Chondrocyte (in vitro differentiated cells): Measurements from ENCODE around the gene ADAM23. TPM values are rescaled to one million over a fixed set of nuclear protein-coding genes. Genes with fewer than 3 reads are reported as not detected.

Source experiments
- DNase-seq: peaks from one replicate; pipeline ENCODE4 v3.0.0; 2021; ENCODE audit warnings: mixed read lengths, low spot score
- H3K27ac Mint-ChIP-seq: one replicate; pipeline ENCODE4 v1.8.0; 2021; ENCODE audit warnings: mild to moderate bottlenecking, moderate library complexity, mixed read lengths; ENCODE audit not compliant: unreplicated experiment
- H3K27me3 Mint-ChIP-seq: 2 replicates; pipeline ENCODE4 v1.8.0; 2021; ENCODE audit warnings: low read depth, mixed read lengths
- H3K36me3 Mint-ChIP-seq: 2 replicates; pipeline ENCODE4 v1.8.0; 2021; ENCODE audit warnings: low read depth, mixed read lengths
- H3K4me1 Mint-ChIP-seq: 2 replicates; pipeline ENCODE4 v1.8.0; 2021; ENCODE audit warnings: low read depth, mild to moderate bottlenecking, mixed read lengths
- H3K4me3 Mint-ChIP-seq: one replicate; pipeline ENCODE4 v1.8.0; 2021; ENCODE audit warnings: mild to moderate bottlenecking, moderate library complexity, mixed read lengths; ENCODE audit not compliant: unreplicated experiment
- H3K9me3 Mint-ChIP-seq: 2 replicates; pipeline ENCODE4 v1.8.0; 2021; ENCODE audit warnings: low read depth, mixed read lengths
- CTCF ChIP-seq: fragments of 200-600 bp; sonication (generic); IDR thresholded peaks from 2 replicates; pipeline ENCODE4 v1.5.0; 2021; ENCODE audit warnings: antibody characterized with exemption, mild to moderate bottlenecking, moderate library complexity
- total RNA-seq: library from RNA; stranded (reverse); gene quantifications from 3 replicates; pipeline ENCODE4 v1.2.1, GENCODE V29; 2021

The ADAM23 gene
- total RNA-seq, 1 donor from 2014 or later = 22.7 TPM

GRCh38 chr2:206573793-206574192, 130.5 kb downstream of the ADAM23 start:
- H3K9me3 Mint-ChIP-seq = peaks cover 3% of the 10 kb centered on the region
- no peaks in the 10 kb centered on the region for H3K27me3 Mint-ChIP-seq
- H3K4me1 Mint-ChIP-seq = no peaks in the 10 kb centered on the region
- H3K27ac Mint-ChIP-seq = no peak overlapping the region
- H3K36me3 Mint-ChIP-seq = no peaks in the 10 kb centered on the region
- TF ChIP-seq CTCF = no peak
- no peak overlapping the region for H3K4me3 Mint-ChIP-seq
- no peak for DNase-seq

- TF ChIP-seq CTCF = no peak
- H3K27me3 Mint-ChIP-seq = no peaks in the 10 kb centered on the region
- no peaks in the 10 kb centered on the region for H3K4me1 Mint-ChIP-seq
- H3K27ac Mint-ChIP-seq = no peak overlapping the region
- no peak overlapping the region for H3K4me3 Mint-ChIP-seq
- H3K36me3 Mint-ChIP-seq = peaks cover 7% of the 10 kb centered on the region
- H3K9me3 Mint-ChIP-seq = peaks cover 4% of the 10 kb centered on the region
- no peak for DNase-seq
Observed at GRCh38 chr2:206584323-206585116, 141.2 kb downstream of the ADAM23 start.

DNA sequence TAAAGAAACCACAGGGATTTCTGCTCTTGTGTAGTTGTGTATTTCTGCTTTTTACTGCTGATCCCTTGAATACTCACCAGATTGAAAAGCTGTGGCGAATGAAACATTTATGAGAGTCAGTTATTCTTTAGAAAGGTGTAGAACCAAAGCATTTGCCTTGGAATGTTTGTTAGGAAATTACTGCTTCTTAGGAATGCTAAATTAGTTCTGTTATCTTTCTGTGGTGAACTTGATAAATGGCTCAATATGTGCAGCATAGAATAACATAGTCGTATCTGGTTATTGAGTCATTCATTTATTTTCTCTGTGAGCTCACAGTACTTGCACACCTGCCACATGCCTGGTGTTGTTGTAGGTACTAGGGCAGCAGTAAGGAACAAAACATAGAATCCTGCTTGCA, 142.0 kb downstream of the ADAM23 start:
- H3K9me3 Mint-ChIP-seq = no peaks in the 10 kb centered on the region
- no peak for TF ChIP-seq CTCF
- H3K36me3 Mint-ChIP-seq = peaks cover 7% of the 10 kb centered on the region
- no peak for DNase-seq
- H3K27me3 Mint-ChIP-seq = no peaks in the 10 kb centered on the region
- H3K4me3 Mint-ChIP-seq = no peak overlapping the region
- H3K27ac Mint-ChIP-seq = no peak overlapping the region
- H3K4me1 Mint-ChIP-seq = no peaks in the 10 kb centered on the region

DNA sequence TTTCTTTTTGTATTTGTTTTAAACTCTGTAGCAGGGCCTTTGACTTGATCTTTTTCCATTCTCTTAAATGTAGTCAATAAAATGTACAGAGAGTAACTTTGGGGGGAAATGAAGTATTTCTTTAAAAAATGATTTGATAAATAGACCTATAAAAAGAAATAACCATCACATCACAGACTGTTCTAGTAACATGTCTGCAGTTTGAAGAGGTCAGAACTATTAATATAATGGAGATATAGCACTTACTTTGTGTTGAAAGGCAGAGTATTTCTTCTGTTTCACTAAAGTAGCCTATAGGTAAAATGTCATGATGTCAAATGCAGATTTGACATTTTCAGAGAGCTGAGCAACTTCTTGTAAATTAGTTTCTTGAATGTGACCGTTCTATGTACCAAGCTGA, 143.3 kb downstream of the ADAM23 start:
- H3K4me1 Mint-ChIP-seq = no peaks in the 10 kb centered on the region
- TF ChIP-seq CTCF = no peak
- no peak overlapping the region for H3K27ac Mint-ChIP-seq
- no peak overlapping the region for H3K4me3 Mint-ChIP-seq
- DNase-seq = no peak
- peaks cover 9% of the 10 kb centered on the region for H3K36me3 Mint-ChIP-seq
- no peaks in the 10 kb centered on the region for H3K27me3 Mint-ChIP-seq
- no peaks in the 10 kb centered on the region for H3K9me3 Mint-ChIP-seq

- peaks cover 2% of the 10 kb centered on the region for H3K36me3 Mint-ChIP-seq
- H3K4me3 Mint-ChIP-seq = no peak overlapping the region
- no peak overlapping the region for H3K27ac Mint-ChIP-seq
- H3K27me3 Mint-ChIP-seq = no peaks in the 10 kb centered on the region
- TF ChIP-seq CTCF = no peak
- H3K9me3 Mint-ChIP-seq = no peaks in the 10 kb centered on the region
- DNase-seq = no peak
- H3K4me1 Mint-ChIP-seq = no peaks in the 10 kb centered on the region
Observed at GRCh38 chr2:206597717-206598218, 154.4 kb downstream of the ADAM23 start.
